Glomerular visceral epithelial cell (primary cell): ENCODE measurements around the gene MAGEA2.
"Not testable (repeated sequence)": the region's sequence is repeated elsewhere in the genome, so short reads cannot be mapped to it uniquely, and the experiment has no call there.

Source experiments
- DNase-seq: peaks from one replicate; pipeline ENCODE4 v3.0.0-alpha.2; 2016; ENCODE audit errors: extremely low spot score

MAGEA2 gene

GRCh38 chrX:152753686-152754650, at the start of gene MAGEA2:
TSS of gene MAGEA2 (minus strand) at chrX:152753842. CDS start at chrX:152751363, 2,479 bp downstream.
- DNase-seq = not testable (repeated sequence)

GRCh38 chrX:152798945-152799344, 45.3 kb upstream of the MAGEA2 start:
- DNase-seq = no peak

GRCh38 chrX:152787062-152787461, 33.4 kb upstream of the MAGEA2 start:
- not testable (repeated sequence) for DNase-seq

- not testable (repeated sequence) for DNase-seq
Measured at GRCh38 chrX:152769549-152770289, 16.1 kb upstream of the MAGEA2 start, which contains the start of gene MAGEA6. TSS of gene MAGEA6 (minus strand) at chrX:152769689. CDS start at chrX:152767650, 2,039 bp downstream.

GRCh38 chrX:152766562-152766961, 12.9 kb upstream of the MAGEA2 start:
- DNase-seq = not testable (repeated sequence)

- DNase-seq = not testable (repeated sequence)
Measured at GRCh38 chrX:152761582-152761981, 7.9 kb upstream of the MAGEA2 start.

GRCh38 chrX:152759544-152759943, 5.9 kb upstream of the MAGEA2 start:
- not testable (repeated sequence) for DNase-seq

GRCh38 chrX:152758918-152759317, 5.3 kb upstream of the MAGEA2 start, which contains the start of gene CSAG3:
TSS of gene CSAG3 (plus strand) at chrX:152759218.
- not testable (repeated sequence) for DNase-seq

- DNase-seq = not testable (repeated sequence)
Measured at GRCh38 chrX:152754871-152755270, 1.2 kb upstream of the MAGEA2 start.

GRCh38 chrX:152738560-152738959, 15.1 kb downstream of the MAGEA2 start:
- DNase-seq = no peak

- DNase-seq = not testable (repeated sequence)
Measured at GRCh38 chrX:152736528-152736927, 17.1 kb downstream of the MAGEA2 start.

- no peak for DNase-seq
Measured at GRCh38 chrX:152735860-152736511, 17.7 kb downstream of the MAGEA2 start.

GRCh38 chrX:152735101-152735500, 18.5 kb downstream of the MAGEA2 start:
- no peak for DNase-seq

GRCh38 chrX:152734143-152734858, 19.3 kb downstream of the MAGEA2 start:
- not testable (repeated sequence) for DNase-seq

- DNase-seq = no peak
Measured at GRCh38 chrX:152733261-152733975, 20.2 kb downstream of the MAGEA2 start, which contains the start of the genes CSAG1 and MAGEA12. TSS of gene CSAG1 (minus strand) at chrX:152733721. CDS start at chrX:152732460, 1,261 bp downstream. TSS of gene MAGEA12 (plus strand) at chrX:152733757. CDS start at chrX:152736162, 2,405 bp downstream.

GRCh38 chrX:152725409-152725808, 28.2 kb downstream of the MAGEA2 start:
- DNase-seq = no peak

GRCh38 chrX:152713815-152714787, 39.5 kb downstream of the MAGEA2 start, which contains the start of gene MAGEA2B:
TSS of gene MAGEA2B (plus strand) at chrX:152714628. CDS start at chrX:152717107, 2,479 bp downstream.
- not testable (repeated sequence) for DNase-seq

- not testable (repeated sequence) for DNase-seq
Measured at GRCh38 chrX:152713195-152713594, 40.4 kb downstream of the MAGEA2 start.

GRCh38 chrX:152709173-152709572, 44.5 kb downstream of the MAGEA2 start, which contains the start of gene CSAG2:
TSS of gene CSAG2 (minus strand) at chrX:152709273. CDS start at chrX:152709112, 161 bp downstream.
- DNase-seq = not testable (repeated sequence)
